ENCODE measurements around the gene ATP9B. TPM values are rescaled to one million over a fixed set of nuclear protein-coding genes. Genes with fewer than 3 reads are reported as not detected.
"Not testable (repeated sequence)": the region's sequence is repeated elsewhere in the genome, so short reads cannot be mapped to it uniquely, and the experiment has no call there.

Gene ATP9B
- total RNA-seq, 1 experiment from 2014 or later: 8.6 TPM

DNA sequence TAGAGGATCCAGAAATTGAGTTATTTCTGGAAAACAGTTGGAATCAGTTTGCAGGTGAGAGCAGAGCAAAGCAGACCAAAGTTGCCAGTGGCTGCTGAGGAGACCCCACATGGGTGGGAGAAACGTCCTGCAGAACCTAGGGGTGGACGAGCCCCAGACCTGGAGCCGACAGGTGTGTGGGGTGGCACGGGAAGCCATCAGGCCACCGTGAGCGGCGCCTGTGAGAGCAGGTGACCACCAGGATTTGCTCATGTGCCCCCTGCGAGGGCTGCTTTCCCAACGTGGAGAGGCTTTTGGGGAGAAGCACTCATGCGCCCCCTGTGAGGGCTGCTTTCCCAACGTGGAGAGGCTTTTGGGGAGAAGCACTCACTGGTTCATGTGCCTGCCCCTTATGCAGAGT lies 209.7 kb downstream of the ATP9B start:
- no peak for DNase-seq
- H3K4me3 ChIP-seq: no peak overlapping the region
- ChIA-PET POLR2A (ENCODE audit: unreplicated experiment) (no interaction called here), CTCF (no interaction called here)
- no peaks in the 10 kb centered on the region for H3K36me3 ChIP-seq (ENCODE audit: low read depth)
- no peak overlapping the region for H2AFZ ChIP-seq
- no peak overlapping the region for H3K4me2 ChIP-seq
- no peaks in the 10 kb centered on the region for H4K20me1 ChIP-seq (ENCODE audit: insufficient read depth)
- H3K27me3 ChIP-seq (ENCODE audit: insufficient read depth, low read depth): no peaks in the 10 kb centered on the region
- no peaks in the 10 kb centered on the region for H3K4me1 ChIP-seq (replicated peaks; ENCODE audit: insufficient read depth)
- no peak for TF ChIP-seq CTCF (conservative IDR thresholded peaks at IDR 0.05)
- no peak for TF ChIP-seq EZH2 (IDR thresholded peaks at IDR 0.05; ENCODE audit: low read depth)
- BruUV-seq (replicated peaks): no TSS peak
- intact Hi-C loops (cut with micrococcal nuclease; ENCODE audit: unreplicated experiment): no loop called here
- no peak overlapping the region for H3K27ac ChIP-seq
- no peaks in the 10 kb centered on the region for H3K9me3 ChIP-seq (ENCODE audit: insufficient read depth, low read depth)
- no peaks in the 10 kb centered on the region for H3F3A ChIP-seq (ENCODE audit: insufficient read depth, low read depth)
- no peaks in the 10 kb centered on the region for H3K9me2 ChIP-seq (ENCODE audit: insufficient read depth)
- no peaks in the 10 kb centered on the region for H3K79me2 ChIP-seq (ENCODE audit: low read depth)

DNA sequence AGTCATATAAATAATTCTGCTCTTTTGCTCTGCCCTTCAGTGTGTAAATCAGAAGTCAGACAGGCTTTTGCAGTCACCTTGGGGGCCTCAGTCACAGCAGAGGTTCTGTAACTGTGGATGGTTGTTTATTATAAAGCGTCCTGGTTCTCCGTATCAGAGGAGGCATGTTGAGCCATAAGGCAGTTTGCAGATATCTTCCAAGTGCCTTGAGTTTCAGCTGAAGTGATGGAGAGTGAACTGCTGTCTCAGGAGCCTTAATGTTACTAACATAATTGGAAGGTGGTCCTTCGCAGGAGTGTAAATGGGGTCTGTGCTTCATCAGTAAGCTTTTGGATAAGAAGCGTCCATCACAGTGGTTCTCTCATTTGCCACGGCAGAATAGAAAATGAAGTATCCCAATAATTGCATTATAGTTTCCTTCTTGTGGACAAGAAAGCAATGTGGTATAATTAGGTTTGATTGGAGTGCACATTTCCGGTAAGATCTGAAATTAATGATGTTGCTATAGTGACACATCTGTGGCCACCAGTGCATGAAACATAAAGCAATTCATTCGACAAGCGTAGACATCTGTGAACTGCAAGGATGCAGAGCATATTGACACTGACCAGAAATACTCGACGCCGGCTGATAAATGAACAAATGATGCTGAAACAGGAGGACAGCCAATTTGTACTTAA lies 214.1 kb downstream of the ATP9B start:
- CTCF ChIA-PET: no interaction called here
- Histone ChIP-seq H4K20me1 (ENCODE audit: insufficient read depth) (no peaks in the 10 kb centered on the region), H3K9me3 (ENCODE audit: insufficient read depth, low read depth) (no peaks in the 10 kb centered on the region), H3F3A (ENCODE audit: insufficient read depth, low read depth) (no peaks in the 10 kb centered on the region), H3K9me2 (ENCODE audit: insufficient read depth) (no peaks in the 10 kb centered on the region), H3K4me1 (replicated peaks; ENCODE audit: insufficient read depth) (no peaks in the 10 kb centered on the region), H3K4me2 (no peak overlapping the region), H3K36me3 (ENCODE audit: low read depth) (no peaks in the 10 kb centered on the region), H3K27me3 (ENCODE audit: insufficient read depth, low read depth) (no peaks in the 10 kb centered on the region), H3K79me2 (ENCODE audit: low read depth) (no peaks in the 10 kb centered on the region), H3K4me3 (no peak overlapping the region), H2AFZ (no peak overlapping the region), H3K27ac (no peak overlapping the region)
- no peak for DNase-seq
- POLR2A ChIA-PET (ENCODE audit: unreplicated experiment): no interaction called here
- TF ChIP-seq EZH2 (IDR thresholded peaks at IDR 0.05; ENCODE audit: low read depth) (no peak), CTCF (conservative IDR thresholded peaks at IDR 0.05) (no peak)
- intact Hi-C loops (cut with micrococcal nuclease; ENCODE audit: unreplicated experiment): no loop called here
- no TSS peak for BruUV-seq (replicated peaks)

DNA sequence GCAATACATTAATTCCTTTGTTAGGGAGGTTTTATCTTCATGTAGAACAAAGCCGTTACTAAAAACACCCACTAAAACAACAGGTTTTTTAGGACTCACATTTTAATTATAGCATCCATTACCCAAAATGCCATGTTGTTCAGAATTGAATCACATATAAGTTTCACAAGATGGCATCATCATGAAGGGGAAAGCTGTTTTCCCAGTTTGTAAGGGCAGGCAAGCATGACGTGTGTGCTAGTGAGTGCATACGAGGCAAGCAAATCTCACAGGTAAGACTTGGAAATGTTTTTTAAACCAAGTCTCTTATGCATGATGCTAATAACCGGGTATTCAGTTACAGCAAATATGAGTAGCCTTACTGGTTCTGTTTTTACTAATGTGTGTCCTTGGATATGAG lies 214.7 kb downstream of the ATP9B start:
- Histone ChIP-seq H3K4me1 (replicated peaks; ENCODE audit: insufficient read depth) (no peaks in the 10 kb centered on the region), H3K4me3 (no peak overlapping the region), H3K79me2 (ENCODE audit: low read depth) (no peaks in the 10 kb centered on the region), H3K27me3 (ENCODE audit: insufficient read depth, low read depth) (no peaks in the 10 kb centered on the region), H4K20me1 (ENCODE audit: insufficient read depth) (no peaks in the 10 kb centered on the region), H3K36me3 (ENCODE audit: low read depth) (no peaks in the 10 kb centered on the region), H3K4me2 (no peak overlapping the region), H3F3A (ENCODE audit: insufficient read depth, low read depth) (no peaks in the 10 kb centered on the region), H3K27ac (no peak overlapping the region), H3K9me2 (ENCODE audit: insufficient read depth) (no peaks in the 10 kb centered on the region), H2AFZ (no peak overlapping the region), H3K9me3 (ENCODE audit: insufficient read depth, low read depth) (no peaks in the 10 kb centered on the region)
- intact Hi-C loops (cut with micrococcal nuclease; ENCODE audit: unreplicated experiment): no loop called here
- no peak for TF ChIP-seq CTCF (conservative IDR thresholded peaks at IDR 0.05)
- TF ChIP-seq EZH2 (IDR thresholded peaks at IDR 0.05; ENCODE audit: low read depth): no peak
- DNase-seq: no peak
- POLR2A ChIA-PET (ENCODE audit: unreplicated experiment): no interaction called here
- no TSS peak for BruUV-seq (replicated peaks)
- CTCF ChIA-PET: no interaction called here

- H3K27me3 ChIP-seq (ENCODE audit: insufficient read depth, low read depth); DNase-seq; H3K27ac ChIP-seq; BruUV-seq (replicated peaks); H3K79me2 ChIP-seq (ENCODE audit: low read depth); H3K9me3 ChIP-seq (ENCODE audit: insufficient read depth, low read depth); H3F3A ChIP-seq (ENCODE audit: insufficient read depth, low read depth); H3K4me1 ChIP-seq (replicated peaks; ENCODE audit: insufficient read depth); H3K36me3 ChIP-seq (ENCODE audit: low read depth); H3K9me2 ChIP-seq (ENCODE audit: insufficient read depth); CTCF ChIA-PET; intact Hi-C loops (cut with micrococcal nuclease; ENCODE audit: unreplicated experiment); H3K4me2 ChIP-seq; H2AFZ ChIP-seq; H3K4me3 ChIP-seq; H4K20me1 ChIP-seq (ENCODE audit: insufficient read depth); POLR2A ChIA-PET (ENCODE audit: unreplicated experiment): not testable (repeated sequence)
Observed at GRCh38 chr18:79285191-79285590, 216.0 kb downstream of the ATP9B start.

GRCh38 chr18:79290409-79290808 lies 221.2 kb downstream of the ATP9B start:
- H4K20me1 ChIP-seq (ENCODE audit: insufficient read depth): not testable (repeated sequence)

More at GRCh38 chr18:79290409-79290808, 221.2 kb downstream of the ATP9B start:
- H3K27ac ChIP-seq; H3K27me3 ChIP-seq (ENCODE audit: insufficient read depth, low read depth); H3K9me2 ChIP-seq (ENCODE audit: insufficient read depth); POLR2A ChIA-PET (ENCODE audit: unreplicated experiment); H3K9me3 ChIP-seq (ENCODE audit: insufficient read depth, low read depth); BruUV-seq (replicated peaks); H3K4me3 ChIP-seq; H3K4me2 ChIP-seq; CTCF ChIA-PET; H3K79me2 ChIP-seq (ENCODE audit: low read depth); H3F3A ChIP-seq (ENCODE audit: insufficient read depth, low read depth); DNase-seq; H3K36me3 ChIP-seq (ENCODE audit: low read depth); H2AFZ ChIP-seq; H3K4me1 ChIP-seq (replicated peaks; ENCODE audit: insufficient read depth); intact Hi-C loops (cut with micrococcal nuclease; ENCODE audit: unreplicated experiment): not testable (repeated sequence)

Measured in PC-9 (cell line).